SH-SY5Y (cell line): Measurements from ENCODE around the gene HIVEP1.

Source experiments
- GATA2 ChIP-seq: IDR thresholded peaks from 2 replicates; pipeline ENCODE4 v1.6.1; 2011; ENCODE audit warnings: mild to moderate bottlenecking, low read depth, low read length
- GATA3 ChIP-seq: IDR thresholded peaks from 2 replicates; pipeline ENCODE4 v1.6.1; 2011; ENCODE audit warnings: low read depth, mild to moderate bottlenecking, low read length, moderate library complexity

- TF ChIP-seq GATA3 (no peak), GATA2 (no peak)
These were observed 59.0 kb downstream of the HIVEP1 start for GRCh38 chr6:12071064-12071615.
